GM18498 (cell line): ENCODE data around the gene SGIP1.
A peak's percentile ranks its signal among the peaks of the same experiment; 100 is the strongest.

Experiments used
- ATAC-seq: cut with Tn5 transposase; IDR thresholded peaks from one replicate; pipeline ENCODE4 v1.9.1; 2021; ENCODE audit warnings: mild to moderate bottlenecking, moderate library complexity; ENCODE audit not compliant: unreplicated experiment

SGIP1 gene

DNA sequence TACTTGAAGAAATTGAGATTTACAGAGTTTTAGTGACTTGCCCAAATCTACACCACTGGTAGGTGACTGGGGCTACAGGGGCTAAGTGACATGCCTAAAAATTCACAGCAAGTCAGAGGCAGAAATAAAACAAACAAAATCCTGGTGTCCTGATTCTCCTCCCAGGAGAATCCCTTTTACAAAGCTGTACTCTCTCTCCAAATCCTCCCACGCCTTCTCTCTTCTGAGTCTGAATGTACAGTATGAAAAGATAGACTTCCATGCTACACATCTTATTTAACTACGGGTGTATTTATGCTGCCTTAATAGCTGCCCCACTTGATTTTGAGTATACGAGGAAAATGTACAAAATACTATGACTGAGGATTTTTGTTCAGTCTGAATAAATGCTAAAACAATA, 65.4 kb downstream of the SGIP1 start:
- ATAC-seq: no peak

GRCh38 chr1:66599899-66600737, 66.2 kb downstream of the SGIP1 start:
- no peak for ATAC-seq

DNA sequence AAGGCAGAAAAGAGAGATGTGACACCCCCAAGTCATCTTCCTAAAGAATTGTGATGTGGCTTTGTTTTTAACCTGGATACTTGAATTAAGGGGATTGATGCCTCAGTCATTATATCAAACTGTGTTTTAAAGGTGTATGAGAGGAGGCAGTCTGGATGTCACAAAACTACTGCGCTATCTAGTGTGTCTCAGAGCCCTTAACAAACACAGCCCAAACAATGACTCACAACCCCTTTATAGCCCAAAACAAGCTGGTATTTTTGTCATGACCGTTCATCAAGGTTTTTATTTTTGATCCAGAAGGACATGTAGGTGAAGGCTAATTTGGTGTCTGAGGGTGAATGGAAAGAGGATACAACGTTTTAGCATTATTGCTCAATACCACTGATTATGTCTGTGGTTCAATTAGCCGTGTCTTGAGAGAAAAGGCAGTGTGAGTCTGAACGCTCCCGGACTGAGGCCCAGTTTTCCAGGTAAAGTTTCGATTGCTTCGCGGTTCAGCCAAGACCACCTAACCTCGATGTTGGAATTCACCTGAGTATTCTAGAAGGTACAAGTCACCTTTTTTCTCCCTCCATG, 71.6 kb downstream of the SGIP1 start:
- no peak for ATAC-seq

DNA sequence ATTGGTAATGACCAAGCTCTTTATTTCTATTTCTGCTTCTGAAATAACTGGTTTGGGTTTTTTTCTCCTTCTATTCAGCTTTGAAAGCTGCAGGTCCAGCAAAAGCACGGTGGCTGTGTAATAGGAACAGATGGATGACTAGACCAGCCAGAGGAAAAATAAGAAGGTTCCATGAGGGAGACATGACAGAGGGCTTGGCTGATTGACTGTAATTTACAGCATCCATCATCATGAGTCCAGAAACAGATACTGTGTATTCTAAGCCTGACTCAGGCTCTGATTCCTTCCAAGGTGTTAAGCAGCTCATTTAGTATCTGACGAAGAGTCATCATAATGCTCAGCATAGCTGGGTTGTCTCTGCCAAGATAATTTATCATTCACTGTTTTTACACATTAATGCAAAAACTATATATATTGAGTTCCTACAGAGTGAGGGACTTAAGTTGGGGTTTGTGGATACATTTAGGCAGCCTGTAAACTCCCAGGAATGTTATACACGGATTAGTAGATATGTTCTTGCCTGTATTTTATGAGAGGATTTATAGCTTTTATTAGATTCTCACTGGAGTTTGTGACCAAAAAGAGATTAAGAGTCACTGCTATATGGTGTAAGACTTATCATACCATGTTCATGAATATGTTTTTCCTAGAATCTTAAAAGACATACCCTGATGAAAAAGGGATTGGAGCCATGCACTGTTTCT, 72.6 kb downstream of the SGIP1 start:
- no peak for ATAC-seq

GRCh38 chr1:66607458-66607857, 73.5 kb downstream of the SGIP1 start:
- no peak for ATAC-seq

DNA sequence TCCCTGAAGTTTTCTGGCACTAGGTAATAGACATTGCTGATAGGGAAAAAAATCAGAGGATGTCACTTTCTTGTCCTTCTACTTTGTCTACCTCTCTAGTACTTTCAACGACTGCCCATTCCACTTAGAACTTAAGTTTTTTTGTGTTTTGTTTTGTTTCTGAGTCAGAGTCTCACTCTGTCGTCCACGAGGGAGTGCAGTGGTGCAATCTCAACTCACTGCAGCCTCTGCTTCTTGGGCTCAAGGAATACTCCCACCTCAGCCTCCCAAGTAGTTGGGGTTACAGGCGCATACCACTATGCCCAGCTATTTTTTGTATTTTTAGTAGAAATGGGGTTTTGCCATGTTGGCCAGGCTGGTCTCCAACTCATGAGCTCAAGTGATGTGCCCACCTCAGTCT, 79.2 kb downstream of the SGIP1 start:
- ATAC-seq: no peak

DNA sequence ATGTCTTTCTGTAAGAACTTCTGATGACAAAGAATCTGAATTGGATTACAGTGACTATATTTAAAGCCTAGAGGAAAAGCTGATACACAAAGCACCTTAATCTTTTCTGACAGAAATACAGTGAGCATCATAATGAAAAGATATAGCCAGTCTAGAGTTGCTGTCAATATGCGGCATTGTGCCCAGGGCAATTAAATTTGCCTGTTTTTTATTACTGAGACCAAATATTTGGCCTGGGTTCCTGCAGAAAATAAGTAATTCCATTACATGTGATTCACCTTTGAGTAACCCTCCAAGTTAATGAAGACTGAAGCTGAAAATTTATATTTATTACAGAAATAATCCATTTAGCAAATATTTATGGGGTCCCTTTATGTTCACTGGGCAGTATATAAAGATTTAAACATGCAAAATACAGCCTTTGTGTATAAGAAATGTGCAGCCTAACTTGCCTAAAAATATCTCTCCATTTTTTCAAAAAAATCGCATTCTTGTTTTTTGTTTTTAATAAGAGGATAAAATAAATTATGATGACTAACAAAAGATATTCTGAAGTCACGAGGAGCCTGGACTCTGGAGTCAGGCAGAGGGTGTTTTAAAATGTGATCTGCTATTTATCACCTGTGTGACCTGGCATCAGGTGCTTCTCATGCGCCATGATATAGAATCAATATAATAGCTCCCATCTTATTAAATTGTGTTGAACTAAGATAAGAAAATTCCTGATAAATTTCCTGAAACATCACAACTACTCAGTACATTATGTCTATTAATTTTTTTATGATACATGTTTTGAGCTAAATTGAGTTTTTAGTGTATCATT, 83.6 kb downstream of the SGIP1 start:
- ATAC-seq: no peak

DNA sequence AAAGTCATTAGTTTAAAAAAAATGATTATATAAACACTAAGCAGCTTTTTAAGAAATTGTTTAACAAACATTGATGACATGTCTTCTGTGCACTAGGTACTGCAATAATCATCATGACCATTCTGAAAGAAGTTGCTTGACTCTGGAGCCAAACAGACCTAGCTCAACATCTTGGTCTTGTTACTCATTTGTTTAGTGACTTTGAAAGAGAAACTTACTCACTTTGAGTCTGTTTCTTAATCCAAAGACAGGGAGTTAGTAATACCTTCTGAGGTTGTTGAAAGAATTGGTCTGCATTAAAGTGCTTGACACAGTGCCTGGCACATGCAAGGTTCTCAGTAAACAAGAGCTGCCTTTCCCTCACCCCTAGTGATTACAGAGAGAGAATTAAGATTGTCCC, 84.4 kb downstream of the SGIP1 start:
- ATAC-seq: no peak

DNA sequence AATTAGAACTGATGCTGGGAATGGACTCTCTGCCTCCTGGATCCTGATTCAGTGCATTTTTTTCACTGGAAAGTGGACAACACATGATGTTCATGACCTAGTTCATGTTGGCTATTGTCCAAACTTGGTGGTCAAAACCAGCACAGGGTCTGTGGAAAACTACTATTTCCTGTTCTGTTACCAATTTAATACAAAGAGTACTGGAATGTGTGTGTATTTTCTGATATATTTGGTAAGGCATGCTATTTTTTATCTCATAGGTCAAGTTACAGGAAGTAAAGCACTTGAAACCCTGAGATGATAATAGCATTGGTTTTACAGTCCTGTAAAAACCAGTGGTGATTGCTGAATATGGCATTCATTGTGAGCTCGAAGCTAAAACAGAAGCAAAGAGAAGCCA, 89.9 kb downstream of the SGIP1 start:
- ATAC-seq: no peak

- no peak for ATAC-seq
These were observed 90.6 kb downstream of the SGIP1 start for GRCh38 chr1:66624412-66625060.

GRCh38 chr1:66626261-66626660, 92.3 kb downstream of the SGIP1 start:
- no peak for ATAC-seq

DNA sequence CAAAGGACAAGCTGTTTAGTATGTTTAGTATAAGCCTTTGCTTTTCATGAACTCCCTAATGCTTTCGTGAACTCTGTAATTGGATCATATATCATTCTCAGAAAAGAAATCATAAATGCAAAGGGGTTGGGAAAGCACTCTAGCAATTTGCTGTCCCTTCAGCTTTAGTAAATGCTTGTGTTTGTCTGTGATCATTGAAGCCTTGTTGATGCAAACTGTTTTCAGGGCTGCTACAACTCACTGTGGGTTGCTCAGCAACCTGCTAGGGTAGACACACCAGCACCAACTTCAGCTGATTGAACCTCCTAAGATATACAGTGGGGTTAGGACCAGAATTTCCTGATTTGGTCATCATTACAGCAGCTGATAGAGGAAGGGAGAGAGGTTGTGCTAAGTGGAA, 95.0 kb downstream of the SGIP1 start:
- ATAC-seq: no peak

DNA sequence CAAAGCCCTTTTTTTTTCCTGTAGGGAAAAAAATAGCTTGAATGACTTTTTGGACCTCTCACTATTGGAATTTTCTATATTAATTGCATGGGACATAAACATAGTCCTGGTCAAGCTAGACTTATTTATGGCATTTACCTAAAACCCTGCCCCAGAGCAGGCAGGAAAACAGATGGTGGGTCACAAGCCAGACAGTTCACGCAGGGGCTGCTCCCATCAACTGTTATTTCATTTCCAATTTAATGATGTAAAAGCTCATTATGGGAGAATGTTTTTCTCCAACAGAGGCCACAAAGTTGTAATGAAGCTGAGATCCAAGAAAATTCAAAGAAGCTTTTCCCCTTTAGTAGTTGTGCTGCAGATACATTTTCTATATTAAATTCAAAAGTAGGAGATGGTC, 99.2 kb downstream of the SGIP1 start:
- ATAC-seq: no peak

DNA sequence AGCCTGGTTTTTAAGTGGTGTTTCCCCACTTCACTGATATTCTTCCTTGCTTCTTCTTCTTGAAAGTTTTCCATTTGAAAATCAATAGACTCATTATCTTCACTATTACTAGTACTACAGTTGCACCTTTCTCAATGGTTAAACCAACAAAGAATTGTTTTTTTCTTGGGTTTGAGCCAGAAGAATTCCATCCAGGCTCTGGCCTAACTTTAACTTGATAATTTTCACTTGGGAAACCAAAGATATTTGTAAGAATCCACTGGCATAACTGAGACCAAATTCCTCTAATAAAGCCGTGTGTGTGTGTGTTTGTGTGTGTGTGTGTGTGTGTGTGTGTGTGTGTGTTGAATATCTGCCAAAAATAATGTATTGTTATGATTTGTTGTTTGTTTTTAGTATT, 103.2 kb downstream of the SGIP1 start:
- ATAC-seq: no peak

DNA sequence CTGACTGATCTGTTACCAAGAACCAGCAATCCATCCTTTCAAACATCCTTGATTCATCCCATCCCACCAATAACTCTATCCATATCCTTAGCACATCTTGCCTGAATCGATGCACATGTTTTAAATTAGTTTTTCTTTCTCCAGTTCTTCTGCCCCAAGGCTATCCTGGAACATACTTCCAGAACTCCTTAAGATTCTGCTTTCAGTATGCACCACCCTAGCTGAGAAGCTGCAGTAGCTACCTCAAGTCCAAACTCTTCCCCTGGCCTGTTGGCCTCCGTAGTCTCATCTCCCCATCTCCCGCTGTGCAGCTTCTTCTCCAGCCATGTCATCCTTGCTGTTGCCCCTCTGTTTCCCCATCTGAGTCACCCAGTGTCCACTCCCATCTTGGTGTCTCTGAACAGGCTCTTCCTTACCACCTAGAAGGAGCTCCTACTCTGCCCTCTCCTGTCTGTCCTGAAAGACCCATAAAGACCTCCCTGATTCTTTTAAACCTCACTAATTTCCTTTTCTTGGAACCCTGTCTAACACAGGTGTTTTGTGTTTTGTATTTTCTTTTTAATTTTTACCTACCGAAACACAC, 108.0 kb downstream of the SGIP1 start:
- no peak for ATAC-seq

- ATAC-seq: no peak
These were observed 109.0 kb downstream of the SGIP1 start for GRCh38 chr1:66642992-66643391.

GRCh38 chr1:66644331-66644730, 110.4 kb downstream of the SGIP1 start:
- no peak for ATAC-seq

- ATAC-seq: peak; percentile 94
These were observed 115.1 kb downstream of the SGIP1 start for GRCh38 chr1:66648901-66649595.

DNA sequence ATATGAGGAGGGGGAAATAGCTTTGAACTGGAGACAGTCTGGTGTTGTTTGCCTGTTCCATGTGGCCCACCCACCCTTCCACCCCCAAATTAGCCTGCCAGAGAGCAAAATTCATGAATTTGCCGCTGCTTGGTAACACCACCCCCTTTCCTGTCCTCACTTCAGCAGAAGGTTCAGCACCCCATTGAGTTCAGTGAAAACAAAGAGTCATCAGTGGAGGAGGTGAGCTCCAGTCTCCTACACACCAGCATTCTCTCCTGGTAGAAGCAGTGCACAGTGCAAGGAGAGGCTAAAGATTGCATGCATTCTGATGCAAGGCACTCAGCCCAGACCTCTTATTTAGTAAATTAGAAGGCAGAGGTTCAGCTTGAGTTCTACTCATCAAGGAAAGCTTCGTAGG, 118.6 kb downstream of the SGIP1 start:
- no peak for ATAC-seq

DNA sequence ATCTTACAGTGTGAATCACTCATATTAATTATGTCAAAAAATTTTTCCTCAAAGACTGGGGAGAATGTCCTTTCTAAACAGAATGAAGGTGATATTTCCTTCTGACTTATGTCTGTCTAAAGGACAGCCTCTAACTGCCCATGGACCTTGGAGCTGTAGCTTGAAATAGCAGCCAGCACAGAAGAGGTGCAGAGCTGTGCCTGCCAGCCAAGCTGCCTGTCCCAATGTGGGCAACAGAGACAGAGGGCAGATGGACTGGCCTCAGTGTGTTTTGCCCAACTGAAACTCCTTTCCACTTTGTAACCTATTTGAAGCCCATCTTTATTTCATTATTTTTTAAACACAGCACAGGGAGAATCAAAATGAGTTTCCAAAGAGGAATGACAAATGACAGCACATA, 120.7 kb downstream of the SGIP1 start:
- ATAC-seq: no peak
